ENCODE data around the gene PTDSS2. TPM values are rescaled to one million over a fixed set of nuclear protein-coding genes. Genes with fewer than 3 reads are reported as not detected.

The PTDSS2 gene
- total and polyA plus RNA-seq, 2 of the 13 experiments (the other 11 are each of a cell fraction or from before 2014, with no cell fraction given), result 21.7 to 26.4 TPM

GRCh38 chr11:447923-448731 lies 2.0 kb upstream of the PTDSS2 start (continued):
- peak; percentile 73 for TF ChIP-seq RBFOX2 (IDR thresholded peaks at IDR 0.05; ENCODE audit: low read depth, low read length)
- TF ChIP-seq, protein P1, sequence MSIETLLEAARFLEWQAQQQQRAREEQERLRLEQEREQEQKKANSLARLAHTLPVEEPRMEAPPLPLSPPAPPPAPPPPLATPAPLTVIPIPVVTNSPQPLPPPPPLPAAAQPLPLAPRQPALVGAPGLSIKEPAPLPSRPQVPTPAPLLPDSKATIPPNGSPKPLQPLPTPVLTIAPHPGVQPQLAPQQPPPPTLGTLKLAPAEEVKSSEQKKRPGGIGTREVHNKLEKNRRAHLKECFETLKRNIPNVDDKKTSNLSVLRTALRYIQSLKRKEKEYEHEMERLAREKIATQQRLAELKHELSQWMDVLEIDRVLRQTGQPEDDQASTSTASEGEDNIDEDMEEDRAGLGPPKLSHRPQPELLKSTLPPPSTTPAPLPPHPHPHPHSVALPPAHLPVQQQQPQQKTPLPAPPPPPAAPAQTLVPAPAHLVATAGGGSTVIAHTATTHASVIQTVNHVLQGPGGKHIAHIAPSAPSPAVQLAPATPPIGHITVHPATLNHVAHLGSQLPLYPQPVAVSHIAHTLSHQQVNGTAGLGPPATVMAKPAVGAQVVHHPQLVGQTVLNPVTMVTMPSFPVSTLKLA (IDR thresholded peaks at IDR 0.05), result peak; percentile 81
- peak; percentile 23; the same call in 1 of the 2 replicates for TF ChIP-seq FOXJ3 (CRISPR knock-in tag; IDR thresholded peaks at IDR 0.05; ENCODE audit: borderline replicate concordance)
- TF ChIP-seq, protein P2, sequence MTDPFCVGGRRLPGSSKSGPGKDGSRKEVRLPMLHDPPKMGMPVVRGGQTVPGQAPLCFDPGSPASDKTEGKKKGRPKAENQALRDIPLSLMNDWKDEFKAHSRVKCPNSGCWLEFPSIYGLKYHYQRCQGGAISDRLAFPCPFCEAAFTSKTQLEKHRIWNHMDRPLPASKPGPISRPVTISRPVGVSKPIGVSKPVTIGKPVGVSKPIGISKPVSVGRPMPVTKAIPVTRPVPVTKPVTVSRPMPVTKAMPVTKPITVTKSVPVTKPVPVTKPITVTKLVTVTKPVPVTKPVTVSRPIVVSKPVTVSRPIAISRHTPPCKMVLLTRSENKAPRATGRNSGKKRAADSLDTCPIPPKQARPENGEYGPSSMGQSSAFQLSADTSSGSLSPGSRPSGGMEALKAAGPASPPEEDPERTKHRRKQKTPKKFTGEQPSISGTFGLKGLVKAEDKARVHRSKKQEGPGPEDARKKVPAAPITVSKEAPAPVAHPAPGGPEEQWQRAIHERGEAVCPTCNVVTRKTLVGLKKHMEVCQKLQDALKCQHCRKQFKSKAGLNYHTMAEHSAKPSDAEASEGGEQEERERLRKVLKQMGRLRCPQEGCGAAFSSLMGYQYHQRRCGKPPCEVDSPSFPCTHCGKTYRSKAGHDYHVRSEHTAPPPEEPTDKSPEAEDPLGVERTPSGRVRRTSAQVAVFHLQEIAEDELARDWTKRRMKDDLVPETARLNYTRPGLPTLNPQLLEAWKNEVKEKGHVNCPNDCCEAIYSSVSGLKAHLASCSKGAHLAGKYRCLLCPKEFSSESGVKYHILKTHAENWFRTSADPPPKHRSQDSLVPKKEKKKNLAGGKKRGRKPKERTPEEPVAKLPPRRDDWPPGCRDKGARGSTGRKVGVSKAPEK (CRISPR knock-in tag; IDR thresholded peaks at IDR 0.05; ENCODE audit: borderline replicate concordance), result no peak
- 0 out of 2 replicates have a peak, but pooled peaks have one; percentile 27 for TF ChIP-seq SP1 (IDR thresholded peaks at IDR 0.05)
- peak; percentile 79 for TF ChIP-seq SP1 (CRISPR knock-in tag; IDR thresholded peaks at IDR 0.05)
- TF ChIP-seq, protein P3, sequence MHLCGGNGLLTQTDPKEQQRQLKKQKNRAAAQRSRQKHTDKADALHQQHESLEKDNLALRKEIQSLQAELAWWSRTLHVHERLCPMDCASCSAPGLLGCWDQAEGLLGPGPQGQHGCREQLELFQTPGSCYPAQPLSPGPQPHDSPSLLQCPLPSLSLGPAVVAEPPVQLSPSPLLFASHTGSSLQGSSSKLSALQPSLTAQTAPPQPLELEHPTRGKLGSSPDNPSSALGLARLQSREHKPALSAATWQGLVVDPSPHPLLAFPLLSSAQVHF (CRISPR knock-in tag; IDR thresholded peaks at IDR 0.05), result no peak
- TF ChIP-seq HDAC2 (CRISPR knock-in tag; IDR thresholded peaks at IDR 0.05), result peak; percentile 82
- TF ChIP-seq TP53 (CRISPR knock-in tag; conservative IDR thresholded peaks at IDR 0.05), result 0 out of 2 replicates have a peak, but pooled peaks have one; percentile 56
- TF ChIP-seq CENPT (CRISPR knock-in tag; IDR thresholded peaks at IDR 0.05; ENCODE audit: low read depth), result no peak
- TF ChIP-seq, protein P4, sequence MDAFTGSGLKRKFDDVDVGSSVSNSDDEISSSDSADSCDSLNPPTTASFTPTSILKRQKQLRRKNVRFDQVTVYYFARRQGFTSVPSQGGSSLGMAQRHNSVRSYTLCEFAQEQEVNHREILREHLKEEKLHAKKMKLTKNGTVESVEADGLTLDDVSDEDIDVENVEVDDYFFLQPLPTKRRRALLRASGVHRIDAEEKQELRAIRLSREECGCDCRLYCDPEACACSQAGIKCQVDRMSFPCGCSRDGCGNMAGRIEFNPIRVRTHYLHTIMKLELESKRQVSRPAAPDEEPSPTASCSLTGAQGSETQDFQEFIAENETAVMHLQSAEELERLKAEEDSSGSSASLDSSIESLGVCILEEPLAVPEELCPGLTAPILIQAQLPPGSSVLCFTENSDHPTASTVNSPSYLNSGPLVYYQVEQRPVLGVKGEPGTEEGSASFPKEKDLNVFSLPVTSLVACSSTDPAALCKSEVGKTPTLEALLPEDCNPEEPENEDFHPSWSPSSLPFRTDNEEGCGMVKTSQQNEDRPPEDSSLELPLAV (CRISPR knock-in tag; conservative IDR thresholded peaks at IDR 0.05; ENCODE audit: low read depth), result no peak
- no peak for TF ChIP-seq TBX3 (IDR thresholded peaks at IDR 0.05; ENCODE audit: borderline replicate concordance)
- no peak for TF ChIP-seq ZNF33A (CRISPR knock-in tag; IDR thresholded peaks at IDR 0.05; ENCODE audit: borderline replicate concordance)
- peak; percentile 71; the same call in 1 of the 2 replicates for TF ChIP-seq HOXA3 (CRISPR knock-in tag; IDR thresholded peaks at IDR 0.05)
- TF ChIP-seq, protein P5, sequence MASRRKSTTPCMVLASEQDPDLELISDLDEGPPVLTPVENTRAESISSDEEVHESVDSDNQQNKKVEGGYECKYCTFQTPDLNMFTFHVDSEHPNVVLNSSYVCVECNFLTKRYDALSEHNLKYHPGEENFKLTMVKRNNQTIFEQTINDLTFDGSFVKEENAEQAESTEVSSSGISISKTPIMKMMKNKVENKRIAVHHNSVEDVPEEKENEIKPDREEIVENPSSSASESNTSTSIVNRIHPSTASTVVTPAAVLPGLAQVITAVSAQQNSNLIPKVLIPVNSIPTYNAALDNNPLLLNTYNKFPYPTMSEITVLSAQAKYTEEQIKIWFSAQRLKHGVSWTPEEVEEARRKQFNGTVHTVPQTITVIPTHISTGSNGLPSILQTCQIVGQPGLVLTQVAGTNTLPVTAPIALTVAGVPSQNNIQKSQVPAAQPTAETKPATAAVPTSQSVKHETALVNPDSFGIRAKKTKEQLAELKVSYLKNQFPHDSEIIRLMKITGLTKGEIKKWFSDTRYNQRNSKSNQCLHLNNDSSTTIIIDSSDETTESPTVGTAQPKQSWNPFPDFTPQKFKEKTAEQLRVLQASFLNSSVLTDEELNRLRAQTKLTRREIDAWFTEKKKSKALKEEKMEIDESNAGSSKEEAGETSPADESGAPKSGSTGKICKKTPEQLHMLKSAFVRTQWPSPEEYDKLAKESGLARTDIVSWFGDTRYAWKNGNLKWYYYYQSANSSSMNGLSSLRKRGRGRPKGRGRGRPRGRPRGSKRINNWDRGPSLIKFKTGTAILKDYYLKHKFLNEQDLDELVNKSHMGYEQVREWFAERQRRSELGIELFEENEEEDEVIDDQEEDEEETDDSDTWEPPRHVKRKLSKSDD (CRISPR knock-in tag; IDR thresholded peaks at IDR 0.05; ENCODE audit: low read depth), result peak; percentile 67; the same call in 1 of the 2 replicates
- no peak for TF ChIP-seq GLMP (CRISPR knock-in tag; IDR thresholded peaks at IDR 0.05; ENCODE audit: borderline replicate concordance)
